GM21529 (cell line): ENCODE results near the gene SYCE1L.
A peak's percentile ranks its signal among the peaks of the same experiment; 100 is the strongest.

Experiments used
- ATAC-seq: cut with Tn5 transposase; IDR thresholded peaks from one replicate; pipeline ENCODE4 v1.9.1; 2021; ENCODE audit not compliant: unreplicated experiment

SYCE1L gene

GRCh38 chr16:77195411-77195810, 3.8 kb upstream of the SYCE1L start:
- no peak for ATAC-seq

GRCh38 chr16:77197747-77198146, 1.5 kb upstream of the SYCE1L start:
- ATAC-seq = no peak

GRCh38 chr16:77206533-77206932, 7.3 kb downstream of the SYCE1L start:
- no peak for ATAC-seq

GRCh38 chr16:77207030-77207429, 7.8 kb downstream of the SYCE1L start:
- ATAC-seq = no peak

GRCh38 chr16:77208382-77208781, 9.2 kb downstream of the SYCE1L start:
- ATAC-seq = no peak

- peak; percentile 66 for ATAC-seq
Observed at GRCh38 chr16:77211880-77212740, 12.9 kb downstream of the SYCE1L start.

- ATAC-seq = peak; percentile 72
Observed at GRCh38 chr16:77212741-77213541, 13.7 kb downstream of the SYCE1L start.

GRCh38 chr16:77213542-77214106, 14.4 kb downstream of the SYCE1L start:
- ATAC-seq = no peak

- ATAC-seq = no peak
Observed at GRCh38 chr16:77214411-77215138, 15.4 kb downstream of the SYCE1L start.

- no peak for ATAC-seq
Observed at GRCh38 chr16:77219437-77219836, 20.2 kb downstream of the SYCE1L start.

GRCh38 chr16:77220427-77220826, 21.2 kb downstream of the SYCE1L start:
- ATAC-seq = peak; percentile 80

- ATAC-seq = no peak
Observed at GRCh38 chr16:77221482-77221881, 22.3 kb downstream of the SYCE1L start.

- no peak for ATAC-seq
Observed at GRCh38 chr16:77223184-77223583, 24.0 kb downstream of the SYCE1L start.

GRCh38 chr16:77225182-77225581, 26.0 kb downstream of the SYCE1L start:
- ATAC-seq = no peak

GRCh38 chr16:77227745-77228144, 28.5 kb downstream of the SYCE1L start:
- peak; percentile 83 for ATAC-seq

GRCh38 chr16:77231047-77231446, 31.8 kb downstream of the SYCE1L start:
- no peak for ATAC-seq

- no peak for ATAC-seq
Observed at GRCh38 chr16:77233799-77234519, 34.8 kb downstream of the SYCE1L start.

- no peak for ATAC-seq
Observed at GRCh38 chr16:77234611-77235010, 35.4 kb downstream of the SYCE1L start.

- peak; percentile 100 for ATAC-seq
Observed at GRCh38 chr16:77236063-77236511, 36.9 kb downstream of the SYCE1L start.

- ATAC-seq = no peak
Observed at GRCh38 chr16:77238593-77238992, 39.4 kb downstream of the SYCE1L start.
